Ureter (tissue), 1 donor: ENCODE measurements around the gene CSTB. TPM values are rescaled to one million over a fixed set of nuclear protein-coding genes. Genes with fewer than 3 reads are reported as not detected.

ENCODE experiments used
- DNase-seq: peaks from one replicate; pipeline ENCODE4 v3.0.0-alpha.2; 2020; ENCODE audit warnings: low spot score
- total RNA-seq: library from RNA; stranded (reverse); gene quantifications from one replicate; pipeline ENCODE4 v1.2.4, GENCODE V29; 2023
- donor health status: DM: yes; HTN: yes; CAD: no.

The CSTB gene
- total RNA-seq, 1 donor from 2014 or later, result 181 TPM

DNA sequence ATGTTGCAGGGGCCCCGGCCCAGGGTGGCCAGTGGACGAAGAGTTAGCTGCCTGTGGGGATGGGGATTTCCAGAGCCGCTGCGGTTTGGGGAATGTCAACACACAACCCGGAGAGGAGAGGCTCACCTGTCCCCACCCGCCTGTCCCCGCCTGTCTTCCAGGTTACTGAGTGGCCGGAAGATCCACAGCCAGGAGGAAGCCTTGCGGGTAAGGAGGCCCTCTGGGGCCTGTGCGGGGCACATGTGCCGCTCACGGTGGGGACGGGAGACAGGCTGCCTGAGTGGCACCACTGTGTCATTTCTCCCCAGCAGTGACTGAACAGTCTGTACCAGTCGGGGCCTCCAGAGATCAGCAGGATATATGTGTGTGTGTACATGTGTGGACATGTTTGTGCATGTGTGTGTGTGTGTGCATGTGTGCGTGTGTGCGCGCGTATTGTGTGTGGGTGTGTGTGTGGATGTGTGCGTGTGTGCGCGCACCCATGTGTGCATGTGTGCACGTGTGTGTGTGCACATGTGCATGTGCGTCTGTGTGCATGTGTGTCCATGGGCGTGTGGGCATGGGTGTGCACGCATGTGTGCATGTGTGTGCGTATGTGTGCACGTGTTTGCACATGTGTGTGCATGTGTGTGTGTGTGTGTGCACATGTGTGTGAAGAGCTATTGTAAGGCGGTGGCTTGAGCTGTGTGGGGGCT is 25.6 kb downstream of the CSTB start:
- no peak for DNase-seq

GRCh38 chr21:43749651-43750262 is 26.4 kb downstream of the CSTB start:
- DNase-seq, result no peak

- DNase-seq, result no peak
Measured at GRCh38 chr21:43748622-43749021, 27.5 kb downstream of the CSTB start.

DNA sequence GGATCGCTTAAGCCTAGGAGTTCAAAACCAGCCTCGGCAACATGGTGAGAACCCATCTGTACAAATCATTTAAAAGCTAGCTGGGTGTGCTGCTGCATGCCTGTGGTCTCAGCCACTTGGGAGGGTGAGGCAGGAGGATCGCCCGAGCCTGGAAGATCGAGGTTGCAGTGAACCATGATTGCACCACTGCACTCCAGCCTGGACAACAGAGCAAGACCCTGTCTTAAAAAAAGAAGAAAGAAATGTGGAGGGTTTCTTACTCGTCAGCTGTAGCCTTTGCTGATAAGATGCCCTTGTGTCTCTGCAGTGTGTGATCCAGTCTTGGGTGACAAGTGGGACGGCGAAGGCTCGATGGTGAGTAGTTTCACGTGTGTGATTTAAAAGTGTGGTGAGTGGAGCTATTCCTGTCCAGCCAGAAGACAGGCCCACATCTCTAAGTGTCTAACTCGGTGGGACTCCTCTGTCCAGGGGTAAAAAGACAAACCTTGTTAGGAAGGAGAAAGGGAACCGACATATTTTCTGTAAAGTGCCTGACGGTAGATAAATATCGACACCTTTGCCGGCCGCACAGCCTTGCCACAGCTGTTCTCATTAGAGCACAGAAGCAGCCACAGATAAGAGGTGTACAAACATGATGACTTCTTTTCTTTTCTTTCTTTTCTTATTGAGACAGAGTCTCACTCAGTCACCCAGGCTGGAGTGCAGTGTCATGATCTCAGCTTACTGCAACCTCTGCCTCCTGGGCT is 30.2 kb downstream of the CSTB start:
- DNase-seq, result no peak

- DNase-seq, result no peak
Measured at GRCh38 chr21:43744725-43745124, 31.4 kb downstream of the CSTB start.

GRCh38 chr21:43743947-43744346 is 32.2 kb downstream of the CSTB start:
- no peak for DNase-seq

- DNase-seq, result no peak
Measured at GRCh38 chr21:43741423-43742096, 34.5 kb downstream of the CSTB start.

- no peak for DNase-seq
Measured at GRCh38 chr21:43740497-43741156, 35.5 kb downstream of the CSTB start.

- no peak for DNase-seq
Measured at GRCh38 chr21:43739621-43740435, 36.3 kb downstream of the CSTB start.

- no peak for DNase-seq
Measured at GRCh38 chr21:43737158-43737950, 38.8 kb downstream of the CSTB start.

DNA sequence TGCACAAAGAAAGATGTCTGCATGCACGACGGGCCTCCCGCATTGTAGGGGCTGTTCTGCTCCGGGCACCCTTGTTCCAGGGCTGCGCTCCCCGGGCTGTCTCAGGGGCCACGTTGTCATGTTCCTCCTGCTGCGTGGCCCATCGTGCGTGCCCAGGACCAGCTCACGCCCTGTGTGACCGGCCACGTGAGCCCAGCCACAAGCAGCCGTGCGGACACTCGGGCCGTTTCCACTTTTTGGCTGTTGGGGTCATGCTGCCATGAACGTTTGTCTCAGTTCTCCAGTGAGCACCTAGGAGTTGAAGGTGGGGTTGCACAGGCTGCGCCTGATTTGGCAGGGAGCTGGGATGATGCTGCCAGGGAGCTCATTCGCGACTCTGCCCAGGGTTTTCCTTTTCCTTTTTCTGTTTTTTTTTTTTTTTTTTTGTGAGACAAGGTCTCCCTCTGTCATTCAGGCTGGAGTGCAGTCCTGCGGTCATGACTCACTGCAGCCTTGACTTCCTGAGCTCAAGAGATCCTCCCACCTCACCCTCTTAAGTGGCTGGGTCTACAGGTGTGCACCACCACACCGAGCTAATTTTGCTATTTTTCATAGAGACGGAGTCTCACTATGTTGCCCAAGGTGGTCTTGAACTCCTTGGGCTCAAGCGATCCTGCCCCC is 39.8 kb downstream of the CSTB start:
- no peak for DNase-seq

- no peak for DNase-seq
Measured at GRCh38 chr21:43735236-43736091, 40.6 kb downstream of the CSTB start.

DNA sequence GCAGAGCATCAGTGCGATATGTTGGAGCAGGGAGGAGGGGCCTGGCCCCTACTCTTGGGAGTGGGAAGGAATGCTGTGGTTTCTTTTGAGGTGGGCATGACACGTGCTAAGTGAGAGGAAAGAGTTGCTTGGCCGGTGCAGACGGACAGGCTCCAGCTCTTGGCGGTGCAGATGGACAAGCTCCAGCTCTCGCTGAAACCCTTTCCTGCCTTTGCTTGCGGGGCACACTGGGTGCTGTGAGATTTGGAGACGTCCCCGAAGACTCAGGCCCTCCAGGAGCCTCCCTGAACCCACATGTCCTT is 41.2 kb downstream of the CSTB start:
- DNase-seq, result no peak

- no peak for DNase-seq
Measured at GRCh38 chr21:43734131-43734927, 41.8 kb downstream of the CSTB start.

- DNase-seq, result no peak
Measured at GRCh38 chr21:43733529-43734071, 42.5 kb downstream of the CSTB start.

GRCh38 chr21:43733060-43733459 is 43.0 kb downstream of the CSTB start:
- DNase-seq, result no peak

- DNase-seq, result no peak
Measured at GRCh38 chr21:43731891-43732711, 44.0 kb downstream of the CSTB start.
